Renal cortex interstitium (tissue), 11 donors: ENCODE measurements around the gene CCDC102A. TPM values are rescaled to one million over a fixed set of nuclear protein-coding genes. Genes with fewer than 3 reads are reported as not detected.

Experiments used
- DNase-seq, 11 donors: peaks; one replicate each; pipeline ENCODE4 v3.0.0-alpha.2; 2013; ENCODE audit warnings: low read depth in 9 of 11, low spot score in 4 of 11; ENCODE audit errors: extremely low read depth in 1 of 11
- polyA plus RNA-seq, 3 donors: library from polyadenylated mRNA; unstranded; fragments of 120-200 nt; gene quantifications; one replicate each; pipeline ENCODE4 v1.2.1, GENCODE V29; 2013; ENCODE audit not compliant: insufficient read length in 3 of 3

The CCDC102A gene
- polyA plus RNA-seq, 3 donors: 13.7 to 21.6 (median 17.9) TPM

DNA sequence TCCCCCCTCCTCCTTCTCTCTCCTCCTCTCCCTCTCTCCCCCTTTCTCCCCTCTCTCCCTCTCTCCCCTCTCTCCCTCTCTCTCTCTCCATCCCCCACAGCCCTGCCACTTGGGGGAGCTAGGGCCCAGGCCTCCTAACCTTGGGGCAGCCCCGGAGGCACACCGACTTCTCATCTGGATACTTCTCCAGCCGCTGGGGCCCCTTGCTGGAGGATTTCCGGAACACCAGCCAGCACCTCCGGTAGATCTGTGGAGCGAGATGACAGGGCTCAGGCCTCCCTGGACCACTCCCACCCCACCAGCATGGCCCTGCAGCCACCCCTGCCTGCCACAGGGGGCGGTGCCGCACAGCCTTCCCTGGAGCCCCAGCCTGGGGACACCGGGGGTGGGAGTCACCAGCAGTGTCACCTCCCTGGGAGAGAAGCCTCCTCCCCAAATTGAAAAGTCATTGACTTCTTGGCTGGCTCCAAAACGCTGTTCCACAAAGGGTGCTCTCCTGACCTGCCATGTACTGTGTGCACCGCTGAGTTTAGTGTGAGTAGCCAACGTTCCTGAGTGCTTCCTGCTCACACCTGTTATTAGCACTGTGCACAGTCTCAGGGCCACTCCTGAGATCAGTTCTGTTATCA lies 60.5 kb downstream of the CCDC102A start:
- DNase-seq: peak in 1 of 11 donors; percentile 52

DNA sequence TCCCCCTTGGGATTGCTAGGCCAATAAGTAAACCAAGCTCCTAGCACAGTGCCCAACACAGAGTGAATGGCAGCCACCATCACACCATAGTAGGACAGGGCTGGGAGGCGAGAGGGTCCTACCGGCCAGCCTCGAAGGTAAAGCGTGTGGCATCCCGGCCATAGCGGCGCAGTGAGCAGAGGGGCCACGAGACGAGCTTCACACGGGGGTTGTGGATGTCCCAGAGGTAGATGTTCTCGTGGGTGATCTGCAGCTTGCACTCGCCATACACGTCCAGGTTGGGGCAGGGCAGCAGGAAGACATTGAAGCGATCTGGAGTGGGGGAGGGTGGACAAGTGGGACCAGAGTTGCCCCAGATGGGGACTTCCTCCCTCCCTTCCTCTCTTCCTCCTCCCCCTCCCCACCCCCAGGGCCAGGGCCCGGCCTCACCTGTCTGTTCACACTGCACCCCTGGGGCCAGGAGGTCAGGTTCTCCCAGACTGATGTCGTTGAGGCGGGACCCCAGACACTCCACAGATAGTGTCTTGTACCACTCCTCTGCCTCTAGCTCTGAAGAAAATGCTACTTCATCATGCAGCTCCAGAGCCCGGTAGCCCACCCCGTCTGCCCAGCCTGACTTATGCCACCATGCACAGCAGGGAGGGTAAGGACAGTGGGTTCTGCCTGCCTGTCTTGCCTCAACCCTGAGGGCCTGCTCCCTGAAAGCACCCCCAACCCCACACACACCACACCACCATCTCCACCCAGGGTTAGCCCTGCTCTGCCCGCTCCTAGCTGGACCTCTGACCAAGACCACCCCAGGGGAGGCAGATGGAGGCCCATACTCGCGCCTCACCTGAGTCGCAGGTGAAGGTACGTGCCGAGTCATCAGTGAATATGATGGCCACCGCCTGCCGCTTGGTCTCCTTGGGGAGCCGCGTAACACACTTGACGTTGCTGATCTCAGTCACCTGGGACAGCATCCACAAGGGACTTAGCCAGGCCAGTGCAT lies 61.4 kb downstream of the CCDC102A start:
- no peak for DNase-seq

GRCh38 chr16:57473906-57474305 lies 62.5 kb downstream of the CCDC102A start:
- DNase-seq: no peak

- DNase-seq: no peak
Observed at GRCh38 chr16:57473176-57473840, 63.1 kb downstream of the CCDC102A start.

GRCh38 chr16:57472665-57473060 lies 63.7 kb downstream of the CCDC102A start:
- no peak for DNase-seq

- DNase-seq: peak in 1 of 11 donors; percentile 43
Observed at GRCh38 chr16:57471852-57472664, 64.3 kb downstream of the CCDC102A start.

- no peak for DNase-seq
Observed at GRCh38 chr16:57471209-57471608, 65.2 kb downstream of the CCDC102A start.

DNA sequence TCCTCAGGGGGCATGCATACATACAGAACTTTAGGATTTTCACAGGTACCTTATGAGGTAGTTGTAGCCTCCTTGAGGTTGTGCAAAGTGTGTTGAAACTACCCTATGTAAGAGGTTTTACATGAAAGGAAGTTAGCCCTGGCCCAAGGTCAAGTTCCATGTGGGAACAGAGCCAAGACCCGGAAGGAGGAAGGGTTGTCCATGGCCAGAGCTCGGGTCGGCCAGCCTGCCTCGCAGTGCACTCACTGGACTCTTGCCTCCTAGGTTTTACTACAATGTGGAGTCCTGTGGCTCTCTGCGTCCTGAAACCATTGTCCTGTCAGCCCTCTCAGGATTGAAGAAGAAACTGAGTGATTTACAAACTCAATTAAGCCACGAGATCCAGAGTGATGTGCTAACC lies 65.7 kb downstream of the CCDC102A start:
- DNase-seq: no peak

- no peak for DNase-seq
Observed at GRCh38 chr16:57469917-57470470, 66.4 kb downstream of the CCDC102A start.

- DNase-seq: no peak
Observed at GRCh38 chr16:57469046-57469445, 67.3 kb downstream of the CCDC102A start.

- DNase-seq: no peak
Observed at GRCh38 chr16:57468346-57468745, 68.0 kb downstream of the CCDC102A start.

DNA sequence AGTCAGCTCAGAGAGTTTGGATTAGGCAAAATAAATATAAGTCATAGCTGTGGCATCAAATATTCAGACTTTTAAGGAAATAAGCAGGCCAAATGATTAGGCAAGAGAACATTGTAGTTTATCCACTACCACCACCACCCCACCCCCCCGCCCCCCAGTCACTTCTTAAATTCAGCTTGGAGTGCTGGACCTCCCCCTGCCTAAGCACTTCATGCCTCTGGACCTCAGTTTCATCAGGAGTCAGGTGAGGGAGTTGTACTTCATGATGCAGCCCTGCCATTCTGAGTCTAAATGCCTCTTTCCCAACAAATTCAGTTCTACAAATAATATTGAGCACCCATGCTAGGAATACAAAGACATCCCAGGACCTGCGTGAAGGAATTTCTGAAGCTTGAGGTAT lies 71.8 kb downstream of the CCDC102A start:
- no peak for DNase-seq

GRCh38 chr16:57462978-57463362 lies 73.4 kb downstream of the CCDC102A start:
- DNase-seq: no peak

- DNase-seq: peak in 9 of 11 donors; percentile 59 to 83 (median 81)
Observed at GRCh38 chr16:57462209-57462977, 74.0 kb downstream of the CCDC102A start, which contains the start of gene POLR2C. Gene POLR2C, plus strand, starts transcription at chr16:57462679. Its CDS starts 46 bp downstream, at chr16:57462725.
